ENCODE results near the gene EFHC1.

GRCh38 chr6:52411911-52412310, 8.2 kb upstream of the EFHC1 start:
- TF ChIP-seq POLR2A (IDR thresholded peaks at IDR 0.05) (no peak), CTCF (IDR thresholded peaks at IDR 0.05) (no peak)

All from breast epithelium (tissue), 3 donors.